Glomerular visceral epithelial cell (primary cell): ENCODE results near the gene JMJD7.
A peak's percentile ranks its signal among the peaks of the same experiment; 100 is the strongest.

Source experiments
- DNase-seq: peaks from one replicate; pipeline ENCODE4 v3.0.0-alpha.2; 2016; ENCODE audit errors: extremely low spot score

Gene JMJD7

DNA sequence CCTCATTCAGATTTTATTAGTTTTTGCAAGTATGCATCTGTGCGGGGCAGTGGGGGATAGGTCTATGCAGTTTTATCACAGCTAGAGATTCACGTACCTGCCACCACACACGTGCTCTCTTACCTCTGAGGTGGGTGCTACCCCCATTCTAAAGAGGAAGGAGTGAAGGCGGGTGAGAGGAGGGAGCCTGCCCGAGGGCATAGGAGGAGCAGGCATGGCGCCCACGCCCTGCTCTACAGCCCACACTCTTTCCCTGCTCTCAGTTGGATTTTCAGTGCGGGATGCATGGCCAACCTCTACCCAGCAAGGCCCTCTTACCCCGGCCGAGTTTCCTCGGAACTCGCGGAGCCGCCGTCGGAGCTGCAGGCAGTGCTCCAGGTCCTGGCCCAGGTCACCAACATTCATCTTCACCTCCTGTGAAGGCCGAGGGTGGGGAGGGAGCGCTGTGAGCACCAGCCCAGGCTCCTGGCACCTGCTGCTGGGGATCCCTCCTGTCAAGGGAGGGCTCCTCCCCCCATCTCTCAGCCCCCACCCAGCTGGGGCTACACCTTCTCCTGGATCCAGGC lies 37.7 kb downstream of the JMJD7 start:
- no peak for DNase-seq

DNA sequence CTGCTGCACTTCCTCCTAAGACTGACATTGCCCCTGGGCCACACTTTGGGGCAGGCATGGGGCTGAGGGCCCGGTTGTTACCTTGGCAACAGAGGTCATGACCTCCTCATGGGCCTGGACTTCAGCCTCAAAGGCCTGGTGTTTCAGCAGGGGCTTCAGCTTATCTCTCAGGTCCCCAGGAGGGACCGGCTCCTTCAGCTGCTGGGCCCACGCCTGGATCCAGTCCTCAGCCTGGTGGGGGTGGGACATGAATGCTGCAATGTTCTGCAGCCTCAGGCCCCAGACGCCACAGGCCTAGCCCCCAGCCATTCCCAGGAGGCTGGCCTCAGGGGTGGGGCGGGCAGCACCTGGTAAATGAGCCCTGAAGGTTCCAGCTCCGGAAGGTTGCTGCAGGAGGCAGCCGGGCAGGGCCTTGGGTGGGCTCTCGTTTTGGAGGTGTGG lies 38.4 kb downstream of the JMJD7 start:
- no peak for DNase-seq

DNA sequence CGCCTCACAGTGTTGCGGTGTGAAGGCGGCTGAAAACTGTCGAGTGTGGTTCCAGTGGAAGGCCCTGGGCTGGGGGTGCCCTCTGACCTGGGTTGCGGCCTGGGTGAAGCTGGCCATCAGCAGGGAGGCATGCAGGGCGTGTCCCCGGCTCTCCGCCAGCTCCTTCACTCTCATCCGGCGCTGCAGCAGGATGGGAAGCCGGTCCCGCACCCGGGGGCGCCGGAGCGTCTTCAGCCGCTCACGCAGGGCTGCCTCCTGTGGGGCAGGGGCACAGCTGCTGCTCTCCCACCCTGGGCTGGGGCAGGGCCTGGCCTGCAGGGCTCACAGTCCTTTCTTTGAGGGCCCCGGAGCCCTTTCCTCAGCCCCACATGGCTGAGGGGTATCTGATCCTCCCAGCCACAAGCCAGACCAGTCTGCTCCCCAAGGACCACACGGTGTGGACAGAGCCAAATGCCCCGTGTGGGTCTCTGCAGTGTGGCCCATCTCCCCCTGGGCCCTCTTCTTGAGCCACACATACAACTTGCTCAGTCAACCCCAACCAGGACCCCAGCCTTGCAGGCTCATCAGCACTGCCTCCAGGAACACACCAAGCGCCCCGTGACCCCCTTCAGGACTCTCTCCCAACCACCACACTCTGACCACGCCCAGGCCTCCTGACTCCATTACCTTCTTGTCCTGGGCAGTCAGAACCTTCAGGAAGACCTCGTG lies 39.1 kb downstream of the JMJD7 start:
- DNase-seq, result no peak

DNA sequence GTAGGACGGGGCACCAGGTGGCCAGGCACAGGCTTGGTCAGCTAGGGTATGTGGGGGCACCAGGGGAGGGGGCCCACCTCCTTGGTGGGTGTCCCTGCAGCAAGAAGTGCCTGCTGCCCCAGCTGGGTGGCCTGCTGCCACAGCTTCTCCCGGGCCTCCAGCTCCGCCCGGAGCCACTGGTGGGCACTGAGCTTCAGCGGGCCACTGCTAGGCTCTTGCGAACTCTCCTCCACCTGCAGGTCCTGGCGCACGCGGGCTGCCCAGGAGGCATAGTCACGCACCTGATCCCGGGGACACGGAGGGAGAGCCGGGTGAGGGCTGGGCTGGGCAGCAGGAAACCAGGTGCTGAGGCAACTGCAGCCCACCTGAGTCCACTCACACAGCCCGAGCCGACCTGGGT lies 40.4 kb downstream of the JMJD7 start:
- DNase-seq, result no peak

DNA sequence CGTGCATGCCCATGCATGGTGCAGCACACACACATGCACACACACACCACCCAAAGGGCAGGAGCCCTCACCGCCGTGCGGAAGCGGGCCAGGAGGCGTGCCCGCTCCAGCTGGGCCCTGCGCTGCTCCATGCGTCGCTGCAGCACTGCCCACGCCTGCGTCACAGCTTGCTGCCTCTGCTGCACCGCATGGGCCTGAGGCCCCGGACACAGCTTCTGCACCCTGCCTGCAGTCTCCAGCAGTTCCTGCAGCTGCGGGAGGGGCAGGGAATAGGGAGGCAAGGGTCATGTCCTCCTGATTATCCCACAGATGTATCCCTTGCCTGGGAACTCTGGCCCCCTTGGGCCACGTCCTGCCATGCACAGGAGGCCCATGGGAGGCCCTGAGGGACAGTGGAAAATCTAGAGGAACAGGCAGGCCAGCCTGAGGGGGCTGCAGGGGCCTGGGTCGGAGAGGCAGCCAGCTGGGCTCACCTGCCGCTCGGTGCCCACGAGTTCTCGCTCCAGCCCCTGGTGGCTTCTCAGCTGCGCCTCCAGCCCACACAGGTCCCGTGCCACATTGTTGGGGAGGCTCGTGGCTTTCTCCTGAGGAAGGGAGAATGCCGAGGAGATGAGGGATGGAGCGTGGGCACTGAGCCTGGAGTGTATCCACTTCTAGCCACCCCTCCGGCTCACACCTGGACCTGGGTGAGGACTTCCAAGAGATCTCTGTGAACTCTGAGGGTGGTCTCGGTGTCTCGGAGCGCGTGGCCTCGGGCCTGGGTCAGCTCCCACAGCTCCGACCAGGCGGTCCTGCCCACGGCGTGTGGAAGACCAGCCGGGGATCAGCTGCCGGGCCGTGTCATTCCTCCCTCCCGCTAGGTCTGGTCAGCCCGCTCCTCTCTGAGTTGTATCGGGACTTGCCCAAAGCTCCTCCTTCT lies 42.1 kb downstream of the JMJD7 start:
- no peak for DNase-seq

DNA sequence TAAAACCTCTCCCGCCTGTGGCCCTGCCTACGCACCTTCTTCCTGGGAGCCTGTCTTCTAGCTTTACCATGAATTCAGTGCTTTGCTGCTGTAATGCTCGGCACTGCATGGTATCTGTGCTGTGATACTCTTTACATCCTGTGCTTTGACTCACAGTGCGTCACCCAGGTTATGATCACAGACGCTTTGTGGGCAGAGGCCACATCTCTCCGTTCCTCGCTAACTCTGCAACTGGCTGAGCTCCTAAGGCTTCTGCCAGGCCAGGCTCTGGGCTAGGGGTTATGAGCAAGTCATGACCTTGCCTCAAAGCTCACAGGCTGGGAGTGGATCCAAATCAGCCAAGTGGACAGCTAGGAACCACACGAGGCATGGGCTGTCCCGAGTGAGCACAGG lies 42.8 kb downstream of the JMJD7 start:
- peak; percentile 94 for DNase-seq

DNA sequence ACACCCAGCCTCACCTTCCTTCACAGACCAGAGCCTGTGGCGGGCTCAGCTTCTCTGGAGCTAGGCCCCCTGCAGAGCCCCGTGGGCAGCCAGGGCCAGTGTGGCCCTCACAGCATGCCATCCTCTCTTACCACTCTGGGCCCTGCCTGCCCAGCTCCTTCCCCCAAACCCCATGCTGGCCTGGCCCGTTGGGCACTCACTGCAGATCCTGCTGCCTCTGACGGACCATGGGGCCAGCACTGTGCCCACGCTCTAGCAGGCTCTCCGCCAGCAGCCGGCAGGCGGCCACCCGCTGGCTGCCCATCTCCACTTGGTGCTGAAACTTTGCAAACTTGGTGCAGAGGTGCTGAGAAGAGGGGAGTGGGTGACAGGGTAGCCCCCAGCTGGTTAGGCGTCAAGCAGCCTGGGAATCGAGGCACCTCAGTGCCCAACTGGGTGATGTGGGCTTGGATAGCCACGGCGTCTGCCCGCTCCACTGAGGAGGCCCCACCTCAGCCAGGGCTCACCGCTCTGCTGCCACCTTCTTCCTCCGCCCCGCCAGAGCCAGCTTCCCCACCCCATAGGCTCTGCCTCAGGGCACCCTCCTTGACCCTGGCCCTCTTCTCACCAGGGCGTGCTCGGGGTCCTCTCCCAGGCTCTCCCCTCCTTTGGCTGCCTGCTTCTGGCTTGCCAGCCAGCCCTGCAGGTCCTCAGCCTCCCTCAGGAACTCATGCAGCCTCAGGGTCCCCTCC lies 43.4 kb downstream of the JMJD7 start:
- no peak for DNase-seq

DNA sequence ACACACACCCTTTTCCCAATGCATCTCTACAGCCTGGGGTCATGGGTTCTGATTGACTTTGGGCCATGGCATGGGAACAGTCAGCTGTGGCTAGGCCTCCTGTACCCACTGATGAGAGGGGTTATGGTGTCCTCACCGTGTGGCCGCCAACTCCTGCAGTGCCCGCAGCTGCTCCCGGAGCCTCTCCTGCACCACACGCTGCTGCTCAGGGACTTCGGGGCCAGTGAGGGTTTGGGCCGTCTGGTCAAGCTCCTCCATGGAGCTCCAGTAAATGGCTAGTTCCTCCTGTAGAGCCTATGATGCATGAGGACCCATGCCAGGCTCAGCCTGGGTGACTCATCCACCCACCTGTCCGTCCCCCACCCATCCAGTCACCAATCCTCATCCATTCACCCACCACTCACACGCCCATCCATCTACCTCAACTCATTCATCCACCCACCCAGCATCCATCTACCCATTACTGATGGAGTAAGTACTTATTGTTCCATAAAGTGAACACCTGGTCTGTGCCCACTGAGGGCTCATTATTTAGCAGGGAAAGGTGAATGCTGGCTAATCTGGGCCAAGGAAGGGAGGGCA lies 44.4 kb downstream of the JMJD7 start:
- DNase-seq, result no peak

DNA sequence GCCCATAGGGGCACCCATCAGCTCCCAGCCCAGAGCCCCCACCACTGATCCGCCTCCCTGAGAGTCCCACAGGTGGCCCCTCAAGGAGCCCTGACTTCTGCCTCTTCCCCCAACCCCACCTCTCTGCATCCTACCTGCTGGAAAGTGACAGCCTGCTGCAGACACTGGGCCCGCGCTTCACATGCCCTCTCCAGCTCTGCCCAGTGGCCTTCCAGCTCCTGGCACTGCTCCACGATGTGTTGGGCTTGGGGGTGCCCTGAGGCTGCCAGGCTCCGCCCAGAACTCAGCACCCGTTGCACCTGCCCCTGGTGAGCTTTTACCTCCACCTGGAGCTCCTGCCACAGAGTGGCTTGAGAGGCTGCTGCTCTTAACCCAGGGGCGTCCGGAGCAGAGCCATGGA lies 45.8 kb downstream of the JMJD7 start:
- DNase-seq, result no peak

DNA sequence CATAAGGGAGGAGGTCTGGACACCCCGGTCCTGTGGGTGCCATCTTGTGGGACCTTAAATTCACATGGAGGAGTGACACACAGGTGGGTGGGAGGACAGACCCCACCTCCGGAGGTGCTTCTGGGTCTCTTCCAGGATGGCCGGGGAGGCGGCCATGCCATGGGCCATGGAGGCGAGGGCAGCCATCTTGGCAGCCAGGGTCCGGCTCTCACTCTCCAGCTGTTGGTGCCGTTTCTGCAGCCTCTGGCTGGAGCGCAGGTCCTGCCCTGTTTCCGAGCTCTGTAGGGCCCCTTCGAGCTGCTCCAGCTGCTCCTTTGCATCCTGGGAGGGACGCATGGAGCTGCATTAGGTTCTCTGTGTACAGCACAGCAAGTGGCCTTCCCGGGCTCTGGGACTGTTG lies 46.8 kb downstream of the JMJD7 start:
- DNase-seq, result no peak

DNA sequence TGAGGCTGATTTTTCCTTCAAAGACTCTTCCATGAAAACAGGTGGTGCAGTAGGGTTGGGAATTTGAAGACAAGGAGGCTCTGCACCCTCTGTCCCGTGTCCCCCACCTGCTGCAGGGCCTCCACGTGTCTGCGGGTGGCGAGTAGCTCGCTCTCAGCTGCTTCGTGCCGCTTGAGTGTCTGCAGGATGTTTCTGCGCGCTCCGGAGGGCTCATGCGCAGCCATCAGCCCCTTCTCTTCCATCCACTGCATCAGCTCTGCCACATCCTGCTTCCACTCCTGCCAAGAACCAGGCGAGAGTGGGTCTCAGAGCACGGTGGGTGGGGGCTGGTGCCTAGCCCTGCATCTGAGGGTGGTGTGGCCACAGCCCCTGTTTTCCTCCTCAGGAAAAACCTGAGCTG lies 48.1 kb downstream of the JMJD7 start:
- DNase-seq, result no peak

DNA sequence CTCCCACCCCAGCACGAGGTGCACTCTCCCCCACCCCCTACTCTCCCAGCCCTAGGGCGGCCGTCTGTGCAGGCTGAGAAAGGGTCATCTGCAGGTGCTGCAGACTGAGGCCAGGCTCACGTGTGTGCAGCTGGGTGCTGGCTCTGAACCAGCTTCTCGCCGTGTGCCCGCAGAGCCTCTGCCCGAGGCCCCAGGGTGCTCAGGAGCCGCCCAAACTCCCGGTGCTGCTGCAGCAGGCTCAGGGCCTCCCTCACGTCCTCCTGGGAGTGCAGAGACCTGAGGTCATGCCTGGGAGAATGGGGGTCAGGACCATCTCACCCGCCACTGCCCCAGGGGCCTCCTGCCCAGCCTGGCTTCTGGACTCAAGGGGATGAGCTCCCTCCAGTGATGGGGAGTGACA lies 48.8 kb downstream of the JMJD7 start:
- DNase-seq, result no peak

DNA sequence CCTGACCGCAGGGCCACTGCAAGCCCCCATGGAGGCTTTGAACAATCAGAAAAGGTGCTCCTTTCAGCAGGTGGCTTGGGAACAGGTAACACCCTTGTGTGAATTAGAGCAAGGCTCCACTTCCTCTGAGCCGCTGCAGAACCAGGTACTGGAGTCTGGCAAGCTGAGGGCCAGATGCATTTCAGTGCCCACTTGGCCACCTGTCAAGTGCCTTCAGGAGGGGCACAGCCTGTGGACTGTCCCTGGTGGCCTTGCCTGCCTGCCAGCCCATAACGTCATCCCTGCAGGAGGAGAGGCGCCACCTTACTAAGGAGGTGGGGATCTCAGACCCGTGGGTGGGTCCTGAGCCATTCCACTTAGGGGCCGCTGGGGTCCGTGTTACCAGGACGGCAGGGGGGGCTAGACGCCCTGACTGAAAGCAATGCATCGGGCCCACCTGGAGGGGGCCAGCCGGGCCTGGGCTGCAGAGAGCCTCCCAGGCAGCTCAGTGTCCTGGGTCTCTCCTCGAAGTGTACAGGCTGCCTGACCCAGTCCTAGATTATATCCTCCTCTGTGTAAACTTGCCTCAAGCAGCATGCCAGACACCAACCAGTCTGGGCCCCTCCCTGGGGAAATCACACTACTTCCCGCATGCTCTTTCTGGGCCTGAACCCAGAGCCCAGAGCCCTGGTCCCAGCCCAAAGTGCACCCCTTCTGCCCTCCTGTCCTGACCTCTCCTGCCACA lies 49.9 kb downstream of the JMJD7 start:
- DNase-seq, result no peak

DNA sequence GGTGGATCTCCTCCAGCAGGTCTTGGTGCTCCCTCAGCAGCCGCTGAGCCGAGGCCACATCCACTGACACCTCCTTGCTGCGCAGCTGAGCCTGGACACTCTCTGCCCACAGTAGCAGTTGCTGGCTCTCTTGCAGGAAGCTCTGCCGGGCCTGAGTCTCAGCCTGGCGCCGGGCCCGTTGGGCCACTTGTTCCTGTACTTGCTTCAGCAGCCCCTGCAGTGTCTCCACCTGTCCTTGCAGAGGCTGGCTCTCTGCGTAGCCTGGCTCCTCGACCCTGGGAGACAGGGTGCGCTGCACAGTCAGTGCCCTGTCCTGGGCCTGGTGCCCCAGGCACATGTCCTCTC lies 50.4 kb downstream of the JMJD7 start:
- no peak for DNase-seq

DNA sequence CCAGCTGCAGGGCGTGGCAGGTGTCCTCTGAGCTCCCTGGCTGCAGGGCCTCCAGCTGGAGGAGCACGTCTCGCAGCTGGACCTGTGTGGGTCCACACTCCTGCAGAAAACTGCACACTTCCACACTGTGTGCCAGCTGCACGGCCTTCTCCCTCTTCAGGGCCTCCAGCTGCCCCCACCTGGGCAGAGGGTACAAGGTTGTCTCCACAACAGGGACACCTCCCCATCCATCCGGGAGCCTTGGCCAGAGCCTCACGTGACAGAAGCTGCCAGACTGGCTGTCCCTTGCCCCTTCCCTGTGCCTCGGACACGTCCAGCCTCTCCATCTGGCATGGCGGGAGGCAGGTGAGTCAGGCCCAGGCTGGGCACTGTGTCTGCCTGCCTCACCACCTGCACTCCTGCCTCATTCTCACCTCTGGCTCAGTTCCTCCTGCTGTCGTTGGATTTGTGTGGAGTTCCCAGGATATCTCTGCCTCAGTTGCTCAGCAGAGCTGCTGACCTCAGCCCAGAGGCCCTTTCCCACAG lies 51.5 kb downstream of the JMJD7 start:
- no peak for DNase-seq

DNA sequence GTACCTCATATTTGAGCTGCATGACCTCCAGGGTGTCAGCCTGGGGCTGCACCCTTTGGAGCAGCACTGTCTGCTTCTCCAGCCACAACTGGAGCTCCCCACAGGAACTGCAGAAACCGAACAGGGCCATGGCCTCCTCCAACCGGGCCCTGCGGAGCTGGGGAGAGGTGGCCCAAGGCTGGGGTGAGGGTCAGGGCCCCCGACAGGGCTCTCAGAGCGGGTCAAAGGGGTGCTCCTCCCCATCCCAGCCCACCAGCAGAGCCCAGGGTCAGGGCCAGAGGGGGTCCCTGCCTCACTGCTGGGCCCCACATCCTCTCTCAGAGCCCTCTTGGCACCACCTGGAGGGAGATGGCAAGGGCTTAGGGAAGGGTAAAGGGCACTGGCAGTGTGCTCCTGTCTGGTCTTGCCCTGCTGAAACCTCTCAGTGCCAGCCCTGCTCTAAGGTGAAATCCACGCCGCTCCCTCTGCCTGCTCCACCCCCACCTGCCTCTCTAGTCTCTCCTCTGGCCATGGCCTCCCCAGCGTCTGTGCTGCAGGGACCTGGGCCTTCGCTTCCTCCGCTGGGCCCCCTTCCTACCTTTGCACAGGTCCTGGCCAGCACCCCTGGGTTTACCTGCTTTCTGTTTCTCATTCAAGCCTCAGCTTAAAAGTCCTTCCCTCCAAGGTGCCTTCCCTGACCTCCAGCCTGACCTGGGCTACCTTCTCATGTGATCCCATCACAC lies 52.4 kb downstream of the JMJD7 start:
- DNase-seq, result no peak

DNA sequence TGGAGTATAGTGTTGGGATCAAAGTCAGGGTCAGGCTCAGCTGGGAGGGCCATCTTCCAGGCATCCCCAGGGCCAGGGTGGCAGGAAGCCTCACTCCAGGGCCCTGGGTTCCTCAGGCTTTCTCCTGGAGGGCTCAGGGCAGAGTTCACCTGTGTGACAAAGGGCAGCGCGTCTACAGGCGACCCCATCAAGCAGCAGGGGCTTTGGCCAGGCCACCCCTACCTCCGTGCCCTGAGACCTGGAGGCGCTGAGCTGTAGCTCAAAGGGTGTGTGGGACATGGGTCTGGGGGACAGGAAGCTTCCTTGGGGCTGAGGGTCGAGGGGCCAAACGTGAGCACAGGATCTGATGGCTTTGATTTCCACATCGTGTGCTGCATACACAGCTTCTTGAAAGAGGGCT lies 53.2 kb downstream of the JMJD7 start:
- DNase-seq, result no peak

DNA sequence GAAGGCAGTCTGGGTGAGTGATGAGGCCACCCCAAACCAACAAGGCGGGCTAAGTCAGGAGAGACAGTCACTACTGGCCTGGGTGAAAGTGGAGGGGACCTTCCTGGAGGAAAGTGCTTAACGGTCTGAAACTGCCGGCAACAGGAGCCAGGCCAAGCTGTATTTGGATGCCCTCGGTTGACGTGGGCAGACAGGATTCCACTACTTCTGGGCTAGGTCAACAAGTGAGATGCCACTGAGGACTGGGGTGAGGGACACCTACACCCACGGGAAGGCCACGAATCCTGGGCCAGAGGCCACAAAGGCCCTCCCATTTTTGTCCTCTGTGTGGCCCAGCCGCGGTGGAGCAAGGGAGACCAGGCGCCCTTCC lies 53.6 kb downstream of the JMJD7 start:
- DNase-seq, result no peak

DNA sequence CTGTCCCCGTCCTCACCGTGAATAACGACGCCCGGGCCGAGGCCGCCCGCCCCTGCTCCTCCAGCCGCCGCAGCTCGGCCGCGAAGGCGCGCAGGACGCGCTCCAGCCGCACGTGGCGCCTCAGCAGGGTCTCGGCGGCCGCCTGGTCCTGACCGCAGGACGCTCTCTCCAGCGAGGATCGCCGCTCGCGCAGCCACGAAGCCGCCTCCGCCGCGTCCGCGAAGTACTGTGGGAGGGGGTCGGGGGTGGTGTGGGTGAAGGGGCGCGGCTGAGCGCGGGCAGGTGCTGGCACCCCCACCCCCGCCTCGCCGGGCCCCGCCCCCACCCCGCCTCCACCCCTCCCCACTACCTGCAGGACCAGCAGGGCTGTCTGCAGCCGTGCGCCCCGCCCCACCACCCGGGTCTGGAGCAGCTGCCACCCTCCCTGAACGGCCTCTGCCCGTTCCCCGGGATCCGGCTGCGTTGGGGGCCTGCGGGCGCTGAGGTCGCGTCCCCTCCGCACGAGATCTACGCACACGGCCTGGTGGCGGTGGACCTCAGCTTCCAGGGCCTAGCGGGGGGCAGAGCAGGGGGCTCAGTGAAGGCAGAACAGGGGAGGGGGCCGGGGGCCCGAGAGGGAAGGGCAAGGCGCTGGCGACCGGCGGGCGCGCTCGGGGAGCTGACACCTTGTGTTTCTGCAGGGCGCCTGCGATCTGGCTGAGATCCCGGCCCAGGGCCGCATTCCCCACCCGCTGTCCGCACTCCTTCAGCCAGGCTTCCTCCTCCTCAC lies 54.2 kb downstream of the JMJD7 start:
- no peak for DNase-seq
